Measurements from ENCODE around the gene CATSPERZ.

CATSPERZ gene

GRCh38 chr11:64263947-64264317 is 36.2 kb upstream of the CATSPERZ start:
- in situ Hi-C loops (cut with MboI; ENCODE audit: low sequenced_read_pairs) = no loop called here

- in situ Hi-C loops (cut with MboI; ENCODE audit: low sequenced_read_pairs) = no loop called here
These were observed 35.7 kb upstream of the CATSPERZ start for GRCh38 chr11:64264371-64264852.

DNA sequence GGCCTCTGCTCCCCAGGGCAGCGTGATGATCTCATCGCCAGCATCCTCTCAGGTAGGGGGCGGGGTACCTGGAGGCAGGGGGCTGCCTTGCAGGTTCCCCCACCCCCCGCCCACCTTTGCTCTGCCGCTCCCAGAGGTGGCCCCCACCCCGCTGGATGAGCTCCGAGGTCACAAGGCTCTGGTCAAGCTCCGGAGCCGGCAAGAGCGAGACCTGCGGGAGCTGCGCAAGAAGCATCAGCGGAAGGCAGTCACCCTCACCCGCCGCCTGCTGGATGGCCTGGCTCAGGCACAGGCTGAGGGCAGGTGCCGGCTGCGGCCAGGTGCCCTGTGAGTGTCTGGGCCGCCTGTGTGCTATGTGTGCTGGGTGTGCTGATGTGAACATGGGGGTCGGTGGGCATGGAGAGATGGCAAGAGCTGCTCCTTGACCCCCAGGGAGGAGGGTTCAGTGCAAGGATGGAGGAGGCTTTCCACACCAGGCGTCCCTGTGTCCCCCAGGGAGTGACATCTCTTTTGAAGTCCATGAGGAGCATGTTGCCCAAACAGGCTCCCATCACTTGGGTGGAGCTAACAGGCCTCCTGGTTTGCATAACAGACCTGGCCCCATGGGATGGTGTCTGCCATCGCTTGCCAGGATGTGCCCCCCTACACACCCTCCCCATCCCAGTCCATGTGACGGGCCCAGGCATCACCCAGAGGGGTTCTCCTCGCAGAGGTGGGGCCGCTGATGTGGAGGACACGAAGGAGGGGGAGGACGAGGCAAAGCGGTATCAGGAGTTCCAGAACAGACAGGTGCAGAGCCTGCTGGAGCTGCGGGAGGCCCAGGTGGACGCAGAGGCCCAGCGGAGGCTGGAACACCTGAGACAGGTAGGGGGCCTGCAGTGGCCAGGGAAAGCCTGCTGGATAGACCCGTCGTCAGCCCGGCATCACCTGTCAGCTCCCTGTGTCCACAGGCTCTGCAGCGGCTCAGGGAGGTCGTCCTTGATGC is 34.7 kb upstream of the CATSPERZ start:
- in situ Hi-C loops (cut with MboI; ENCODE audit: low sequenced_read_pairs) = no loop called here

DNA sequence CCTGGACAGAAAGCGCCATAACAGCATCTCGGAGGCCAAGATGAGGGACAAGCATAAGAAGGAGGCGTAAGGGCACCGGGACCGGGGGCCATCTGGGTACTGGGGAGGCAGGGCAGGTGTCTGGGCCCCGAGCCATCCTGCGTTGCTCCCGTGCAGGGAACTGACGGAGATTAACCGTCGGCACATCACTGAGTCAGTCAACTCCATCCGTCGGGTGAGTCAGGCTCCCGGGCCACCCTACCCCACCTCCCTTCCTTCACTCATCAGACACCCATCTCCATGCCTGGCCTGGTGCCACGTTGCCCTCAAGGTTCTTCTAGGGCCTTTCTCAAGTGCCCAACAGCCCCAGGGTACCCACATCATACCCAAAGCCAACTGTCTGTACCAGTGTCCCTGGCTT is 33.8 kb upstream of the CATSPERZ start:
- in situ Hi-C loops (cut with MboI; ENCODE audit: low sequenced_read_pairs) = no loop called here

GRCh38 chr11:64267207-64267945 is 32.8 kb upstream of the CATSPERZ start:
- in situ Hi-C loops (cut with MboI; ENCODE audit: low sequenced_read_pairs) = no loop called here

DNA sequence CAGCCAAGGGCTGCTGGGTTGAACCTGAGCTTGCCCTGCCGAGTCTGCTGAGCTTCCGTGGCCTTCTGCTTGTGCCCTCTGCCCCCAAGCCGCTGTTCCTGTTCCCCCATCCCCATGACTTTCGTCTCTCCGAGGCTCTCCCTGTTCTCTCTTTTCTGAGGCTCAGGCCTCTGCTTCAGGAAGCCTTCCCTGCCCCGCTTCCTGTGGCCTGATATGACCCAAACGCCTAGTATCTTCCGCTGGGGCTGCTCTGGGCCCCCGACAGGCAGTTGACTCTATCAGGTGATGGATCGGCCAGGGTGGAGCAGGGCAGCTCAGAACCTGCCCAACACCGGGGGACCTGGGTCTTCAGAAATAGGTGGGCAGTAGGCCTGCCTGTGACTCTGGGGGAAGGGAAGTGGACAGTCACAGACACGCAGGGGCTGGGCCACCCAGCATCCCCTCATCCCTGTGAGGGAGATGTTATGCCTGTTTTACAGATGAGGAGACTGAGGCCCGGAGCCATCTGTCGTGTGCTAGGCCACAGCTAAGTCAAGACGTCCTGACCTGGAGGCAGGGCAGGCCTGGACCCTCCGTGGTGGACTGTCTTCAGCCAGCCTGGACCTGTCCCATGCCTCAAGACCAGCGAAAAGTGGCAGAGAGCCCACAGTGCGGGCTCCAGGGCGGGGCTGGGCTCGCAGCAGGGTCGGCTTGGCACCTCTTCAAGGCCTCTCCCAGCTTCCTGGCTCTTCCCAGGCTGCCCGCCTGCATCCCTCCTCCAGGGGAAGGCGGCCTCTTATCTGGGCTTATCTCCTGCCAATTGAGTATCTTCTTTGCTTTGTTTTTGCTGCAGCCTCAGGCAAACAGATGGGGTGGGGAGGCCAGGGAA is 31.9 kb upstream of the CATSPERZ start:
- in situ Hi-C loops (cut with MboI; ENCODE audit: low sequenced_read_pairs) = no loop called here

DNA sequence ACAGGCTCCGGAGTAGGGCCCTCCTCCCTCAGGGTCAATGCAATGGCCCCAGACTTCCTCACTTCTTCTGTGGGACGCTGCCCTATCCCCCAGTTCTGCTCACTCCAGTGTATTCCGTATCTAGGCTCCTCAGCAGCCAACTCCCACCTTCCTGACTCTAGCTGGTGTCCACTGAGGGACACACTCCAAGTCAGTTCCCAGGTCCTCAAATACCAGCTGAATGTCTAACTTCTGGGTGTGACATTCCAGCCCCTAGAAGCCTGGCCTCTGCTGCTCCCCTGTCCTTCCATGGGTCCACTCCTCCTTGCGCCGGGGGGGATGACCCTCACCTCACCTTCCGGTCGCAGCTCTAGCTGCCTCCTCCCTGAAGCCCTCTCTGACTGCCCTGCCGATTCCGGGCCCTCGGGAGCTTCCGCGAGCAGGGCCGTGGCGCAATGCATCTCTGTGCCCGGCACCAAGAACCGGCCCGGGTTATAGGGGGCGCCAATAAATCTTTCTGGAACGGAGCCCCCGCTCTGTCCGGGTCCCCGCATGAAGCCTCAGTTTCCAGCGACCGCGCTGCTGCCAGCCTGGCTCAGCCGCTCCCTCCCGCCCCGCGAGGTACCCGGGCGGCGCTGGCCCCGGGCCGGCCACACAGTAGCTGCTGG is 31.1 kb upstream of the CATSPERZ start:
- in situ Hi-C loops (cut with MboI; ENCODE audit: low sequenced_read_pairs) = no loop called here

GRCh38 chr11:64269540-64270220 is 30.5 kb upstream of the CATSPERZ start:
- in situ Hi-C loops (cut with MboI; ENCODE audit: low sequenced_read_pairs) = no loop called here

- in situ Hi-C loops (cut with MboI; ENCODE audit: low sequenced_read_pairs) = no loop called here
These were observed 24.9 kb upstream of the CATSPERZ start for GRCh38 chr11:64275031-64275800.

- in situ Hi-C loops (cut with MboI; ENCODE audit: low sequenced_read_pairs) = no loop called here
These were observed 24.3 kb upstream of the CATSPERZ start for GRCh38 chr11:64275841-64276240.

DNA sequence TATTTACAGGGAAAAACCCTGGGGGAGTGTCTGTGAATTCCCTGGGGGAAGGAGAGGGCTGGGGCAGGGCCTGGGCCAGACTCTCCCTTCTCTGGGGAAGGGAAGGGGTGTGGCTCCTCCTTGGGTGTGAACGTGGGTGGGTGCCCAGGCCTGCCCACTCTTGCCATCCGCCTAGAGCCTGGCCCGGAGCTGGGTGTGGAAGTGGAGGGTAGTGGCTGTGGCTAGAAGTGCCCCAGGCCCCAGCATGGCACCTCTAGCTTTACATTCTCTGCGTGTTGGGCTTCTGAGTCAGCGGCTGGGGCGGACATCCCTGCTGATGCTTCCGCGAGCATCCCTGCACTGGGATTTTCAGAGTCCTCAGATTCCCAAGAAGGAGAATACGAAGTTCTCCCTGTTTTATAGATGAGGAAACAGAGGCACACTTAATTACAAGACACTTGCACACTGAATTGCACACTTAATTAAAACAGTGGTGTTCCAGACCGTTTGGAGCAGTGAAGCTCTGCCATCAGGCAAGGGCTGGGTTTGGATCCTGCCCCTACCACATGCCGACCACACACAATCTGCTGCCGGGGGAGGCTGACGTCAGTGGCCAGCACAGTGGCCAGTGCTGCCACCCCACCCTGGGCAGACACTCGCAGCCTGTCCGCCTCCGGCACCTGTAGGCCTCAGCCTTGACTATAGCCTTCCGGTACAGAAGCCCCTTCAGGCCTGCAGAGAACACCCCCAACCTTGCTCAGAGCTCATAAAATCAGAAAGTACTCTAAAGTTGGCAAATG is 23.3 kb upstream of the CATSPERZ start:
- in situ Hi-C loops (cut with MboI; ENCODE audit: low sequenced_read_pairs) = no loop called here

DNA sequence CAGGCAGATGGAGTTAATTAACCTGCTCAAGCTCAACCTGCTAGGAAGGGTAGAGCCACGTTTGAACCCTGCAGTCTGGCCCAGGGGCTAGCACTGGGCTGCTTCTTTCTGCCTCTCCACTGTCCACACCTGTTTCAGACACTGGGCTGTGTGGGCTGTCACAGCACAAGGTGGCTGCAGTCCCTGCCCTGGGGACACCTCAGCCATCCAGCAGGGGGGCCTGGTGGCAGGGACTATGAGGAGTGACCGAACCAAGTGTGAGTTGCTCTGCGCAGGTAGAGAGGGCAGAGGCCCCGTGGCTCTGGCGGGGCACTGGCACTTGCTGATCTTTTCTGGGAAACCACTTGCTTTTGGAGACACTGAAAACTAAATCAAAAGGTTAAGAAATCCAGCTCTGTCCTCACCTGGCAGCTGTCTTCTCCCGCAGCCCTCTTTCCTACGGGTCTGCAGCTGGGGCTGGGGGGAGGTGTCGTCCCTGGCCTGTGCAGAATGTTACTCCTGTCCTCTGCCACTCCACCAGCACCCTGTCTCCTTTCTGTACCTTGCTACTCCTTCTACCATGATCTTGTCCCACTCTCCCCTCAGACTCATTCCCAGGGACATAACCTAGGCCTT is 21.5 kb upstream of the CATSPERZ start:
- in situ Hi-C loops (cut with MboI; ENCODE audit: low sequenced_read_pairs) = no loop called here

DNA sequence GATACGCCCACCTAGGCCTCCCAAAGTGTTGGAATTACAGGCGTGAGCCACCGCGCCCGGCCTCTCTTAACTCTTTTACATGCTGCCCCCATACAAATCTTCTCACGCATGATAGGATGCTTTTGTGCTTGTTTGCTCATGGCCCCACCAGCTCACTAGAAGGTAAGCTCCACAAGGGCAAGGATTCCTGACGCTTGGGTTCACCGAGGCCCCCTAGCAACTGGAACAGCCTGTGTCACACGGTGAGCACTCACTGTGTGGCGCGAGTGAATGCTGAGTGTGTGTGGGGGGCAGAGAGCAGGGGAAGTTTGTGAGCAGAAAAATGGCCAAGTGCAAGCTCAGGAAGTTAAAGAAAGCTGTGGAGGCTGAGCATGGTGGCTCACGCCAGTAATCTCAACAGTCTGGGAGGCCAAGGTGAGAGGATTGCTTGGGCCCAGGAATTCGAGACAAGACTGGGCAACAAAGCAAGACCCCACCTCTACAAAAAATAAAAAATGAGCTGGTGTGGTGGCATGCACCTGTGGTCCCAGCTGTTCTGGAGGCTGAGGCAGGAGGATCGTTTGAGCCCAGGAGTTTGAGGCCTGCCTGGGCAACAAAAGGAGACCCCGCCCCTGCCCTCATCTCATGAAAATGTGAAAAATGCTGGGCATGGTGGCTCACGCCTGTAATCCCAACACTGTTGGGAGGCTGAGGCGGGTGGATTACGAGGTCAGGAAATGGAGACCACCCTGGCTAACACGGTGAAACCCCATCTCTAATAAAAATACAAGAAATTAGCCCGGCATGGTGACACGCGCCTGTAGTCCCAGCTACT is 18.0 kb upstream of the CATSPERZ start:
- in situ Hi-C loops (cut with MboI; ENCODE audit: low sequenced_read_pairs) = no loop called here

GRCh38 chr11:64283092-64283491 is 17.1 kb upstream of the CATSPERZ start:
- in situ Hi-C loops (cut with MboI; ENCODE audit: low sequenced_read_pairs) = no loop called here

DNA sequence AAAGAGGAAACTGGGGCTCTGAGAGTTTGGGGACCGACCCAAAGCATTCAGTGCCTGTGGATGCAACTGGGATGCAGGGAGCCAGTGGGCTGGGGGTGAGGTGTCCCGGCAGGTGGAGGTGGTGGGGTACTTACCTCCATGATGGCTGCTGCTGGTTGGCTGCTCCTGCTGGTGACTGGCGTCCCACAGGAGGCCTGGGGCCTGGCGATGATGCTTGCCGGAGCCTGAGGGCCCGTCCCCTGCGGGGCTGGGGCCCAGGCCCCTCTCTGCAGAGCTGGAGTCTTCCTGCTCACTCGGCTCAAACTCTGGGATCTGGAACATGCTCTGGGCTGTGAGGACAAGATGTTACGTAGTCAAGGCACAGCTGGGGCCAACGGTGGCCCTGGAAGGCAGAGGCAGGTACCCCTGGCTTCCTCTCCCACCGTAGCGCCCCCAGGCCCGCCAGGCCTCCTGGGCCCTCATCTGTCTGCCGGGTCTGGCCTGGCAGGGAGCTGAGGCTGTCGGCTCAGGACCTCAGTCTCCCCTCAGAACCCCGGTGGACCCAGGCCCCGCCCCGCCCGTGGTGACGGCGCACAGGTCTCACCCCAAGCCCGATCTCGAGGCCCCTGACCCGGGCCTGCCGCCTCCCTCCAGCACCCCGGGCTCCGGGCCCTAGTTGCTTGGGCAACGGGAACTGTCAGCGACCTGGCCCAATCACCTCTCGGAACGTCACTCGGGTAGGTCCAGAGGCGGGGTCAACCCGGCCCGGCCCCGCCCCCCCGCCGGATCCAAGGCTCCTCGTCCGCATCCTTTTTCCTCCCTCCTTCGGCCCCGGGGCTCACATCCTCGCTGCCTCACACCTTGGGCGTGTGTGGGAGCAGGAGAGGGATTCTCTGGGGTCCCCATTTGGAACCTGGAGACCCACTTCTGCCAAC is 15.9 kb upstream of the CATSPERZ start, which contains the start of gene BAD:
TSS of gene BAD (minus strand) at position 618 of the 914 bp plus-strand sequence. CDS start at position 321, 297 bp downstream.
- in situ Hi-C loops (cut with MboI; ENCODE audit: low sequenced_read_pairs) = no loop called here
